ENCODE measurements around the gene RETREG1. TPM values are rescaled to one million over a fixed set of nuclear protein-coding genes. Genes with fewer than 3 reads are reported as not detected.

RETREG1 gene
- total RNA-seq, 4 donors from 2014 or later: 0.51 to 12.5 (median 4.5) TPM

- Histone ChIP-seq H3K27me3 (no peaks in the 10 kb centered on the region), H3K9me3 (no peaks in the 10 kb centered on the region), H3K36me3 (no peaks in the 10 kb centered on the region), H3K27ac (no peak overlapping the region), H3K4me1 (no peaks in the 10 kb centered on the region), H3K4me3 (no peak overlapping the region)
- DNase-seq: no peak
- TF ChIP-seq POLR2A (IDR thresholded peaks at IDR 0.05) (no peak), CTCF (IDR thresholded peaks at IDR 0.05) (no peak)
- intact Hi-C loops (cut with DNase I; ENCODE audit: low total_unique reads): no loop called here
These were observed 8.3 kb upstream of the RETREG1 start for GRCh38 chr5:16625096-16625495.

GRCh38 chr5:16619136-16619535 lies 2.3 kb upstream of the RETREG1 start:
- H3K4me1 ChIP-seq: peaks cover 0 to 5% of the 10 kb centered on the region in 2 donors
- H3K9me3 ChIP-seq: no peaks in the 10 kb centered on the region
- DNase-seq: no peak
- H3K36me3 ChIP-seq: no peaks in the 10 kb centered on the region
- H3K27ac ChIP-seq: no peak overlapping the region
- intact Hi-C loops (cut with DNase I; ENCODE audit: low total_unique reads): no loop called here
- TF ChIP-seq CTCF (IDR thresholded peaks at IDR 0.05): no peak
- no peak for TF ChIP-seq POLR2A (IDR thresholded peaks at IDR 0.05)
- no peak overlapping the region for H3K4me3 ChIP-seq
- H3K27me3 ChIP-seq: no peaks in the 10 kb centered on the region

GRCh38 chr5:16618138-16618897 lies 1.5 kb upstream of the RETREG1 start:
- H3K9me3 ChIP-seq: no peaks in the 10 kb centered on the region
- no peak overlapping the region for H3K27ac ChIP-seq
- H3K4me1 ChIP-seq: peaks cover 0 to 5% of the 10 kb centered on the region in 2 donors
- H3K4me3 ChIP-seq: no peak overlapping the region
- no peak for TF ChIP-seq CTCF (IDR thresholded peaks at IDR 0.05)
- DNase-seq: no peak
- H3K36me3 ChIP-seq: no peaks in the 10 kb centered on the region
- H3K27me3 ChIP-seq: no peaks in the 10 kb centered on the region
- intact Hi-C loops (cut with DNase I; ENCODE audit: low total_unique reads): no loop called here

- Histone ChIP-seq H3K27ac (peak overlapping the region in 1 of 2 donors; percentile 10), H3K4me1 (peaks cover 0 to 5% of the 10 kb centered on the region in 2 donors), H3K27me3 (no peaks in the 10 kb centered on the region), H3K36me3 (no peaks in the 10 kb centered on the region), H3K9me3 (no peaks in the 10 kb centered on the region), H3K4me3 (peak overlapping the region; percentile 32 to 66)
- intact Hi-C loops (cut with DNase I; ENCODE audit: low total_unique reads): no loop called here
- TF ChIP-seq POLR2A (IDR thresholded peaks at IDR 0.05): no peak
- TF ChIP-seq CTCF (IDR thresholded peaks at IDR 0.05): no peak
- DNase-seq: no peak
These were observed 624 bp upstream of the RETREG1 start for GRCh38 chr5:16617274-16617968.
